Right ventricle myocardium inferior (tissue), 1 donor: ENCODE measurements around the gene HDHD5. TPM values are rescaled to one million over a fixed set of nuclear protein-coding genes. Genes with fewer than 3 reads are reported as not detected.

Experiments used
- ATAC-seq: fragments of 200-7000 bp; cut with Tn5 transposase; one replicate; pipeline ENCODE4 v1.9.1; 2020; ENCODE audit warnings: mild to moderate bottlenecking, moderate library complexity
- DNase-seq: peaks from one replicate; pipeline ENCODE4 v3.0.0; 2021; ENCODE audit errors: missing footprints
- intact Hi-C: fragments of 100-400 bp; cut with DNase I; formaldehyde crosslinking; loops from one replicate; pipeline ENCODE4 v1.11.0; 2022
- total RNA-seq: library from RNA; stranded (reverse); fragmentation: NEBNext Ultra II Directional; extraction: Animal tissue kit (Norgen Biotek cat#: 25700); gene quantifications from one replicate; pipeline ENCODE4 v1.2.1, GENCODE V29; 2021
- donor health status: DM: no; HTN: yes; CAD: no; lungs with severe emphysema.

Gene HDHD5
- total RNA-seq, 1 donor from 2014 or later: 58.9 TPM

- no peak for ATAC-seq
- DNase-seq: no peak
- intact Hi-C loops: no loop called here
Measured at GRCh38 chr22:17096071-17096470, 63.0 kb downstream of the HDHD5 start.

DNA sequence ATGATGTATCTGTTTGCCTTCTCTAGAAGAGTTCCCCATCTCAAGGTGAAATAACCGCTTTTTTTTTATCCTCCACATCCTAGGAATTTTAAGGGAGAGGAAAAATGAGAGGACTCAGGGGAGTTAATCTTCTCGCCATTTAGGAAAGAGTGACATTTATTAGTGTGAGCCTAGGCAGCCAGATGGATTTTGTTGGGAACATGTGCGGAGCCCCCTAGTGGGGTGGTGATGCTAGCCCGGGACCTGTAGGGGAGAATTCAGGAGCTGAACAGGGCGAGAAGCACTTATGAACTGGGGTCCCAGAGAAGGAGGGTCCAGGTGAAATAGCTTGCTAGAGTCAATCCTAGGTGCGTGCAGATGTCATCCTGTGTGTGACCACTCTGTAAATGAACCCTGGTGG, 63.5 kb downstream of the HDHD5 start:
- no peak for ATAC-seq
- intact Hi-C loops: no loop called here
- no peak for DNase-seq

GRCh38 chr22:17093081-17093480, 66.0 kb downstream of the HDHD5 start:
- ATAC-seq (no peak), DNase-seq (no peak)
- intact Hi-C loops: no loop called here

DNA sequence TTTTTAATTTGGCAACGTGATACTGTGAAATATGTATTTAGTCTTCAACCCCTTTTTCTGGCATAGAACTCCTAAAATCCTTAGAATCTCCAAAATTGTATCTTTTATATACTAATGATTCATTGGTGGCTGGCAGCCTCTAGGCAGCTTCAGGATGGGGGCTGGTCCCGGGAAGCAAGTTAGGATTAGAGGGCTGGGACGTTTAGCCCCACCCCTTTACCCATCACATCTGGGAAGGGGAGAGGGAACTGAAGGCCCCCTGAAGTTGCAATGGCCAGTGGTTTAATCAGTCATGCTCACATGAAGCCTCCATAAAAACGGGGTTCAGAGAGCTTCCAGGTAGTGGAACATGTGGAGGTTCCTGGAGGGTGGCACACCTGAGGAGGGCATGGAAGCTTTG, 67.2 kb downstream of the HDHD5 start:
- ATAC-seq (no peak), DNase-seq (no peak)
- intact Hi-C loops: no loop called here

GRCh38 chr22:17090550-17090949, 68.5 kb downstream of the HDHD5 start:
- ATAC-seq: no peak
- DNase-seq: no peak
- intact Hi-C loops: no loop called here

Other genes with a start within 250 kb of the HDHD5 start
- gene GAB4, start 151.1 kb downstream of the HDHD5 start, total RNA-seq: not detected
- 10.9 TPM for gene IL17RA, start 74.3 kb downstream of the HDHD5 start, total RNA-seq
- 2.2 TPM for gene TMEM121B, start 37.9 kb downstream of the HDHD5 start, total RNA-seq
- 39.6 TPM for gene ADA2, start 60.2 kb upstream of the HDHD5 start, total RNA-seq
- 6.4 TPM for gene CECR2, start 210.2 kb upstream of the HDHD5 start, total RNA-seq